ENCODE data around the gene PRR33.

PRR33 gene

GRCh38 chr11:1847006-1847735 is 44.5 kb downstream of the PRR33 start:
- no peak for DNase-seq (ENCODE audit: low read depth)

DNA sequence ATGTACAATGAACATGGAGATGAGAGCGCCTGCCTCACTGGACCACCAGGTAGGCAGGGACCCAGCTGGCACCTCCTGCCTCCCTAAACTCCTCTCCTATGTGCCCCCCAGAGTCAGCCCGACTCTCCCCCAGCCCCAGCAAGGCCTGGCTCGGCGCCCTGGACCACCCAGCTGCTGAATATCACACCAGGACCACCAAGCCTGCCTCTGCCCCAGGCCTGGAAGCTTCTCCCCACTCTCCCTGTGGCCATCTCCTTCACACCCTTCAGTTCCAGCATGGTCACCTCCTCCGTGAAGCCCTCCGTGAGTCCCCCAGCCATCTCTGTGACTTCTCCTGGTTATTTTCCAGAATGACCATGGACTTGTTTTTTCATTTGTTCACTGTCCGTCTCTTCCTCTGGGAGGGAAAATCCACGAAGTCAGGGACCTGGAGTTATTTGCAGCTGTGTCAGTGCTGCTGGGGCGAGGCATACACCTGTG is 45.2 kb downstream of the PRR33 start:
- no peak for DNase-seq (ENCODE audit: low read depth)

DNA sequence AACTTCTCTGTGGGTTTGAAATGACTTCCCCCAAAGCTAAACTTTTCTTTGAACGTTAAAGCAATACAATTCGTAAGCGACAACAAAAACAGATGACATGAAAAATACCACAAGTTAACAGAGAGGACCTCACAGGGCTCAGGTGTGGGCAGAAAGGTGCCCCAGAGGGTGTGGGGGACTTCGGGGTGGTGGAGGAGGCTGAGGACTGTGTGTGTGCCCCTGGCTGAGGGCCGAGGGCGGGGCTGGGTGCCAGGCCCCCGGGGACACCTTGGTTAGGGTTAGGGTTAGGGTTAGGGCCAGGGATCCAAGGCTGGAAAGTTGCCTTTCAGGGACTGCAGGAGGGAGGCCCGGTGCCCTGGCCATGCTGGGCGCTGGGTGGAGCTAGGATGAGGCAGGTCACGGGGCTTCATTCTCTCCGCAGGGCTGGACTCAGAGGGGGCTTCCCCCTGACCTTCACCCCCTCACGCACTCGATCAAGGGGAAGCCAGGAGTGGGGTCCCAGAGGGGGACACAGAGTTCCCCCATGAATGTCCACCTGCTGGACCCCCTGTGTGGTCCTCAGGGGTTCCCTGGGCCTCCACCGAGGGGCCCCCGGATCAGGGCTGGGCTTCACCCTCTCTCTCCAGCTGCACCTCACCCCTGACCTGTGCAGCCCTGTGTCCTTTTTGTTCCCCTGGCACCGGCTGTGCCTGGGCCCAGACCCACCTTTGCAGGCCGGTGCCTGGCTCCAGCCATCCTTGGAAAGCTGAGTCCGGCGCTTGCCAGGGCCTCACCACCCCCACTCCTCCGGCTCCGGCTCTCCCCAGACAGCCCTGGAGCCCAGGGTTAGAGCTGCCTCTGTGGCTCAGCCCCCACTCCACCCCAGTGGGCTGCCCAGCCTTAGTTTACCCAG is 45.9 kb downstream of the PRR33 start:
- DNase-seq (ENCODE audit: low read depth), result no peak

DNA sequence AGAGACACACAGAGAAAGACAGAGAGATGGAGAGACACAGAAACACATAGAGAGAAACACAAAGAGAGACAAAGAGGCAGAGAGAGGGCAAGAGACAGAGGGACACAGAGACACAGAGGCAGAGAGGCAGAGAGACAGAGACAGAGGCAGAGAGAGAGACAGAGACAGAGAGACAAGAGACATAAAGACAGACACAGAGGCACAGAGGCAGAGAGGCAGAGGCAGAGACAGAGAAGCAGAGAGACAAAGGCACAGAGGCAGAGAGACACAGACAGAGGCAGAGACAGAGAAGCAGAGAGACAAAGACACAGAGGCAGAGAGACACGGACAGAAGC is 46.6 kb downstream of the PRR33 start:
- no peak for DNase-seq (ENCODE audit: low read depth)

GRCh38 chr11:1844221-1845094 is 47.2 kb downstream of the PRR33 start:
- DNase-seq (ENCODE audit: low read depth), result no peak

- DNase-seq (ENCODE audit: low read depth), result no peak
Measured at GRCh38 chr11:1843796-1844195, 47.9 kb downstream of the PRR33 start.

GRCh38 chr11:1843098-1843473 is 48.6 kb downstream of the PRR33 start:
- DNase-seq (ENCODE audit: low read depth), result no peak

- DNase-seq (ENCODE audit: low read depth), result no peak
Measured at GRCh38 chr11:1842149-1843097, 49.3 kb downstream of the PRR33 start.

GRCh38 chr11:1841511-1842148 is 50.1 kb downstream of the PRR33 start:
- no peak for DNase-seq (ENCODE audit: low read depth)

GRCh38 chr11:1840780-1841480 is 50.8 kb downstream of the PRR33 start:
- no peak for DNase-seq (ENCODE audit: low read depth)

- no peak for DNase-seq (ENCODE audit: low read depth)
Measured at GRCh38 chr11:1839924-1840779, 51.5 kb downstream of the PRR33 start.

DNA sequence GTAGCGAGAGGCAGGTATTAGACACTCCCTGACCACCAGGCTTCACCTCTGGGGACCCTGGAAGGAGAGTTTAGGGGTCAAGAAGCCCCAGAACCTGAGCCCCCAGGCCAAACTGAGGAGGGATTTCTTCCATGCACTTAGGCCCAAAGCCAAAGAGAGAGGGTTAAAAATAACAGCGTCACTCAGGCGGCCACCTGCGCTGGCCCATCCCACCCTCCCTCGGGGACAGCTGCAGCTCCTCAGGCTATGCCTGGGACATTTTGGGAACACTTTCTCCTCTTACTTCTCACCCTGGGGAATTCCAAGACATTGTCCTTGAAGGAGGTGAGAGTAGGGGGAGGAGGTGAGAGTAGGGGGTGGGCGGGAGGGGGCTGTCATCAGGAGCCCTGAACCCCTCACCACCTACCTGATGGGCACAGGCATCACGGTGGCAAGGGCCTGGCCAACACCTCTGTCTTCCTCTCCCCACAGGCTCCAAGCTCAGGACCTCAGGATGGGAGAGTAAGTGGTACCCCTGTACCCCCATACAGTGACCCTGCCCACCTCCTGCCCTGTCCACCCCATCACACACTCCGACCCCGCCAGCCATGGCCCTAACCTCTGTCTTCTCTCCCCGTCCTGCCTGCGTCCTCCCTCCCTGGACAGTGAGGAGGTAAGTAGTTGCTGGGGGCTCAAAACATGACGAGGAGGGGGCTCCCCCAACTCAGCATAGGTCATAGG is 52.3 kb downstream of the PRR33 start:
- no peak for DNase-seq (ENCODE audit: low read depth)

DNA sequence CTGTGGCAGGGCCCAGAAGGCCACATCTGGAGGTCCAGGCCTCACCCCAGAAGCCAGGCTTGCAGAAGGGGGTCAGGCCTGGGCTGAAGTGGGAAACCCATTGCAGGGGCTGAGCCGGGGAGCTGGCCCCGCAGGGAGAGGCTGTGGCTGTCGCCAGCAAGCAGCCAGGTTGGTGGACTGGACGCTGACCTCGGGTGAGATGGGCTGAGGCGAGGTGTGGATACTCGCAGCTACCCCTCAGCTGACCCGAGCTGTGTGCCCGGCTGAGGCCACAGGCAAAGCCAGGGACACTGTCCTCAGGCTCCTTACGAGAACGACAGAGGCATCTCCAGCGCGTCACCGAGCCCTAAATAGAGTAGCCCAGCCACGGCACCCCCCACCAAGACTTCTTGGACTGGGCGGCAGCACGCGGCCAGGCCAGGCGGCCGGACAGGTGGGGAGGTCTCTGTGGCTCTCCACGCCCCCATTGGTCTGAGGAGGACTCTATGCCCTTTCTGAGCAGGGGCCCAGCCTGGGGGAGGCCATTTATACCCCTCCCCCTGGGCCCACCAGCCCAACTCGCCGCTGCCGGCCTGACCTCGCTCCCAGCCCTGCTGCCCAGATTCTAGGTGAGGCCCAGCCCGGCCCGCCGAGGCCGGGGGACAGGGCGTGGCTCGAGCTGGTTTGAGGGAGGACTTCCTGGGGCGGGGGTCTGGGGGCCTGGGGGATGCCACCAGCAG is 53.1 kb downstream of the PRR33 start, which contains the start of gene TNNI2:
TNNI2 (plus strand) TSS at position 556 of the 719 bp plus-strand sequence. CDS start 716 bp downstream, outside the sequence.
- DNase-seq (ENCODE audit: low read depth), result no peak
